Mesenchymal stem cell (in vitro differentiated cells and primary cell): ENCODE measurements around the gene ACTMAP.

Experiments used
- DNase-seq: peaks from one replicate; pipeline ENCODE4 v3.0.0-alpha.2; 2013
- H2AFZ ChIP-seq: one replicate; pipeline ENCODE4 v1.6.1; 2013; ENCODE audit warnings: low read depth, mild to moderate bottlenecking, control low read depth, inconsistent platforms, low read length, moderate library complexity
- H2AK5ac ChIP-seq: 2 replicates; pipeline ENCODE4 v1.6.1; 2013; ENCODE audit warnings: low read length, moderate library complexity, mild to moderate bottlenecking, inconsistent platforms; ENCODE audit not compliant: severe bottlenecking
- H2BK120ac ChIP-seq: one replicate; pipeline ENCODE4 v1.6.1; 2013; ENCODE audit warnings: low read depth, mild to moderate bottlenecking, inconsistent platforms, low read length, moderate library complexity
- H2BK12ac ChIP-seq, 2 experiments: one replicate each; pipeline ENCODE4 v1.6.1; 2013; ENCODE audit warnings: inconsistent platforms in 2 of 2, low read length in 2 of 2, mild to moderate bottlenecking in 2 of 2, moderate library complexity in 2 of 2, control low read depth in 1 of 2
- H2BK15ac ChIP-seq: one replicate; pipeline ENCODE4 v1.6.1; 2013; ENCODE audit warnings: mild to moderate bottlenecking, low read depth, inconsistent platforms; ENCODE audit not compliant: poor library complexity, severe bottlenecking
- H2BK5ac ChIP-seq: 2 replicates; pipeline ENCODE4 v1.6.1; 2013; ENCODE audit warnings: low read depth, mild to moderate bottlenecking, low read length, control low read depth, inconsistent platforms; ENCODE audit not compliant: poor library complexity, severe bottlenecking
- H3K14ac ChIP-seq, 2 experiments: one replicate each; pipeline ENCODE4 v1.6.1; 2013; ENCODE audit warnings: inconsistent platforms in 2 of 2, low read length in 2 of 2, control low read depth in 1 of 2, mild to moderate bottlenecking in 1 of 2, moderate library complexity in 1 of 2
- H3K18ac ChIP-seq, 2 experiments: one replicate each; pipeline ENCODE4 v1.6.1; 2013; ENCODE audit warnings: inconsistent platforms in 2 of 2, low read length in 2 of 2, control low read depth in 1 of 2, low read depth in 1 of 2, mild to moderate bottlenecking in 1 of 2
- H3K23ac ChIP-seq, 2 experiments: one replicate each; pipeline ENCODE4 v1.6.1; 2013; ENCODE audit warnings: inconsistent platforms in 2 of 2, low read length in 2 of 2, mild to moderate bottlenecking in 2 of 2, moderate library complexity in 2 of 2, control low read depth in 1 of 2
- H3K27ac ChIP-seq: 2 replicates; pipeline ENCODE4 v1.5.1; 2013; ENCODE audit warnings: mild to moderate bottlenecking, moderate library complexity, low read length, control low read depth, inconsistent platforms; ENCODE audit not compliant: poor library complexity, severe bottlenecking
- H3K27me3 ChIP-seq, 2 experiments: 2 replicates each; pipeline versions ENCODE4 v1.6.1 to v1.7.0; 2013; ENCODE audit warnings: low read length in 2 of 2, mild to moderate bottlenecking in 2 of 2, moderate library complexity in 2 of 2, control low read depth in 1 of 2, inconsistent platforms in 1 of 2; ENCODE audit not compliant: control insufficient read depth in 1 of 2, insufficient read depth in 1 of 2
- H3K36me3 ChIP-seq, 2 experiments: 2 replicates each; pipeline versions ENCODE4 v1.6.1 to v1.7.0; 2013; ENCODE audit warnings: low read length in 2 of 2, control low read depth in 1 of 2, inconsistent platforms in 1 of 2, low read depth in 1 of 2, mild to moderate bottlenecking in 1 of 2; ENCODE audit not compliant: insufficient read depth in 2 of 2, control insufficient read depth in 1 of 2
- H3K4ac ChIP-seq, 2 experiments: one replicate each; pipeline ENCODE4 v1.6.1; 2013; ENCODE audit warnings: inconsistent platforms in 2 of 2, low read length in 2 of 2, mild to moderate bottlenecking in 2 of 2, moderate library complexity in 2 of 2, control low read depth in 1 of 2, low read depth in 1 of 2
- H3K4me1 ChIP-seq: 2 replicates; pipeline ENCODE4 v1.6.1; 2013; ENCODE audit warnings: low read depth, low read length, control low read depth; ENCODE audit not compliant: control insufficient read depth, insufficient read depth
- H3K4me2 ChIP-seq: 2 replicates; pipeline ENCODE4 v1.6.1; 2013; ENCODE audit warnings: low read length, mild to moderate bottlenecking, inconsistent platforms; ENCODE audit not compliant: poor library complexity, severe bottlenecking
- H3K4me3 ChIP-seq, 2 experiments: 2 replicates each; pipeline versions ENCODE4 v1.5.1 to v1.7.0; 2013; ENCODE audit warnings: low read length in 2 of 2, mild to moderate bottlenecking in 2 of 2, control low read depth in 1 of 2, low read depth in 1 of 2; ENCODE audit not compliant: insufficient read depth in 1 of 2
- H3K79me1 ChIP-seq: replicated peaks from 2 replicates; pipeline ENCODE4 v1.6.1; 2013; ENCODE audit warnings: mild to moderate bottlenecking, control low read depth, low read length, inconsistent platforms; ENCODE audit not compliant: poor library complexity, severe bottlenecking
- H3K9ac ChIP-seq: 2 replicates; pipeline ENCODE4 v1.7.0; 2013; ENCODE audit warnings: mild to moderate bottlenecking, low read length, moderate library complexity
- H3K9me3 ChIP-seq: 2 replicates; pipeline ENCODE4 v1.7.0; 2013; ENCODE audit warnings: mild to moderate bottlenecking, low read length; ENCODE audit not compliant: control insufficient read depth
- H4K8ac ChIP-seq: one replicate; pipeline ENCODE4 v1.6.1; 2013; ENCODE audit warnings: inconsistent platforms, mild to moderate bottlenecking, low read length, moderate library complexity
- H4K91ac ChIP-seq: one replicate; pipeline ENCODE4 v1.6.1; 2013; ENCODE audit warnings: mild to moderate bottlenecking, low read length, inconsistent platforms
- WGBS: methylation state at CpG from one replicate; pipeline ENCODE4 v1.1.7; 2013; ENCODE audit warnings: mixed read lengths; 5-methylcytosine and 5-hydroxymethylcytosine counted together

ACTMAP gene

DNA sequence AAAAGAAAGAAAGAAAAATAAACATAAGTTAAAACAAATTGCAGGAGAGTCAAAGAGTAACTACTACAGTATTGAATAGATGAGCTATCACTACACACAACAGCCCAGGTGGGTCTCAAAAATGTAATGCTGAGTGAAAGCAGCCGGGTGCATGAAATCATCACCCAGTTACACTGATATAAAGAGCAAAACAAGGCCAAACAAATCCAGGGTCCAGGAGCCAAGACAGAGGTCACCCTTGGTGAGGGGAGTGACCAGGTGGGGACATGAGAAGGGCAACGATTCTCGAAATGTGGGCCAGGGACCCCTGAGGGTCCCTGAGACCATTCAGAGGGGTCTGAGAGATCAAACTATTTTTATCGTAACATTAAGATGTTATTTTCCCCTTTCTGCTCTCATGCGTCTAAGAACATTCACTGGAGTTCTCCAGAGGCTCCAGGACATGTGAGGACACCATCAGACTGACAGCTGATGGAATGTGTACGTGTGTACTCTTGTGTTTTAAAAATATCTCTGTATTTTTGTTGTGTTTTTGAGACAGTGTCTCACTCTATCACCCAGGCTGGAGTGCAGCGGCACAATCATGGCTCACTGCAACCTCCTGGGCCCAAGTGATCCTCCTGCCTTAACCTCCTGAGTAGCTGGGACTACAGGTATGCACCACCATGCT is 44.2 kb downstream of the ACTMAP start:
- Histone ChIP-seq H4K8ac (no peak overlapping the region), H2AFZ (no peak overlapping the region), H2BK12ac (no peak overlapping the region), H3K79me1 (peaks cover 20% of the 10 kb centered on the region), H2AK5ac (no peak overlapping the region), H3K27ac (no peak overlapping the region), H3K4me3 (no peak overlapping the region), H2BK5ac (no peak overlapping the region), H3K4me1 (peaks cover 1% of the 10 kb centered on the region), H2BK15ac (no peak overlapping the region), H3K36me3 (peaks cover 61 to 75% of the 10 kb centered on the region in 2 experiments), H2BK120ac (no peak overlapping the region), H3K9ac (no peak overlapping the region), H3K27me3 (no peaks in the 10 kb centered on the region), H3K4ac (no peak overlapping the region), H3K18ac (no peak overlapping the region), H4K91ac (no peak overlapping the region), H3K4me2 (no peak overlapping the region), H3K9me3 (no peaks in the 10 kb centered on the region), H3K23ac (no peak overlapping the region), H3K14ac (no peak overlapping the region)
- no peak for DNase-seq
- 84% methylated on average over 5 of the region's 7 CpGs for WGBS

GRCh38 chr19:40705362-40705651 is 45.0 kb downstream of the ACTMAP start:
- no peaks in the 10 kb centered on the region for H3K9me3 ChIP-seq
- H3K18ac ChIP-seq: no peak overlapping the region

DNA sequence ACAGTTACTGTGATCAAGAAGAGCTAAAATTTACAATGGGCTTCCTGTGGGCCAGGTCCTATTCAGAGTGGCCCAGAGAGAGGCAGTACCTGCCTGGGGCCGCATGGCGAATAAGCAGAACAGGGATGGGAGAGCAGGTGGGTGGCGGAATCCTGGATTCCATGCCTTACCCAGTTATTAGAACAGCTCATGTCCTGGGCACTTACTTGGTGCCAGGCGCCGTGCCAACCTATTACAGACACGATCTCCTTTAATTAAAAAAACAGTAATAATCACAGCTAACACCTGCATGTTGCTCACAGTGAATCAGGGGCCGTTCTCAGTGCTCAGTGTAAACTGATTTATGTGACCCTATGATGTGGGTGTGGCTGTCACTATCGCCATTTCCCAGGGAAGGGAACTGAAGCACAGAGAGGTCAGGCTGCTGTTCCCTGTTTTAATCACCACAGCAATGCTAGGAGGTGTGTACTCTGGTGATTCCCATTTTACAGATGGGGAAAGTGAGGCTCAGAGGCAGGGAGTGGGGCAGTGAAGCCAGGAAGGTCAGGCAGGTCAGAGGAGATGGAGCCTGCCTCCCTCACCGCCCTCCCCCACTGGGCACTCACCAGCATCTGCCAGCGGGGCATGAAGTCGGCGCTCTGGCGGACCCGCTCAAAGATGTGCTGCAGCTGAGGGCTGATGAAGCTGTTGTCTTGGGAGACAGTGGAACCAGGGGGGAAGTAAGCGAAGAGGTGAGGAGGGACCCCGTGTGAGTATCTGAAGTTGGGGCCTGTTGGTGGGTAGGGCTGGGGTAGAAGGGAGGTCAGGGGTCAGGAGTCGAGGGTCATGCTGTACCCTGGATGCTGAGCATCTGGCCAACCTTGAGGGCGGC is 45.6 kb downstream of the ACTMAP start:
- Histone ChIP-seq H3K4me1 (peaks cover 7% of the 10 kb centered on the region), H3K9me3 (no peaks in the 10 kb centered on the region), H3K27me3 (no peaks in the 10 kb centered on the region), H2AFZ (no peak overlapping the region), H3K79me1 (peaks cover 15% of the 10 kb centered on the region), H4K91ac (no peak overlapping the region), H2BK12ac (no peak overlapping the region), H2BK120ac (no peak overlapping the region), H2AK5ac (no peak overlapping the region), H3K27ac (no peak overlapping the region), H3K4me2 (no peak overlapping the region), H4K8ac (no peak overlapping the region), H3K4ac (no peak overlapping the region), H2BK15ac (no peak overlapping the region), H2BK5ac (no peak overlapping the region), H3K9ac (no peak overlapping the region), H3K18ac (no peak overlapping the region), H3K4me3 (no peak overlapping the region), H3K14ac (no peak overlapping the region), H3K36me3 (peaks cover 65 to 79% of the 10 kb centered on the region in 2 experiments), H3K23ac (no peak overlapping the region)
- 98% methylated on average over 17 of the region's 18 CpGs for WGBS
- DNase-seq: no peak

More at GRCh38 chr19:40705362-40705651, 45.0 kb downstream of the ACTMAP start:
- Histone ChIP-seq H2BK15ac (no peak overlapping the region), H3K4me3 (no peak overlapping the region), H3K4ac (no peak overlapping the region), H3K79me1 (peaks cover 18% of the 10 kb centered on the region), H3K27me3 (no peaks in the 10 kb centered on the region), H2AFZ (no peak overlapping the region), H2BK12ac (no peak overlapping the region), H4K8ac (no peak overlapping the region), H3K36me3 (peaks cover 64 to 77% of the 10 kb centered on the region in 2 experiments), H3K27ac (no peak overlapping the region), H3K14ac (no peak overlapping the region), H3K23ac (no peak overlapping the region), H2BK5ac (no peak overlapping the region), H3K4me1 (peaks cover 3% of the 10 kb centered on the region), H3K9ac (no peak overlapping the region), H3K4me2 (no peak overlapping the region), H4K91ac (no peak overlapping the region), H2AK5ac (no peak overlapping the region), H2BK120ac (no peak overlapping the region)
- 97% methylated on average over 9 of the region's 9 CpGs for WGBS
- DNase-seq: no peak

DNA sequence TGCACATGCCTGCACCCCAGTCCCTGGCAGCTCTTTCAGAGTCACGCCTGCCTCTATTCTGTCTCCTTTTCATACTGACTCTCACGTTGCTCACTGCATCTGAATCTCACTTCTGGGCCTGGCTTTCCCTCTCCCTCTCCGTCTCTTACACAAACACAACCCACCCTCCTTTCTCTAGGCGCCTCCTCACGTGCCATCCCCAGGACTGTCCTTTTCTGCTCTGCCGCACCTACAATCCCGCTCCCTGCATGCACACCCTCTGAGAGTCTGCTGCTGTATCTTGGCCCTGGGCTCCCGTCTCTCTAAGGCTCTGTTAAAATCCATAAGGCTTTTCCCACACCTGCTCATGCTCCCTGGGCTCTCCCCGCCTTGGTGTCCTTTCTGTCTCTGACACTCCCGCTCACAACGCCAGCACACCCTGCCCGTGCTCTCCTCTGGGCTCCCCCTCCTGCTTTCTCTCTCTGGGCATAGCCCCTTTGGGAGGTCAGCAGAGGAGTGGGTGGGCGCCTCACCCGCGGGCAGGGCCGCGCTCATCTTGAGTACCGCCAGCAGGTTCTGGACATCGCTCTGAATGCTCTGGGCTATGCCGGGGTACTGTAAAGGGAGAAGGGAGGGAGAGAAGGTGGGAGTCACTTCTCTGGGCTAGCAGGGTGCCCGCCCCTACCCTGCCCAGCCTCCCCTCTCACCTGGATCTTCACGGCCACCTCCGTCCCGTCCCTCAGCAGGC is 47.1 kb downstream of the ACTMAP start:
- Histone ChIP-seq H4K8ac (peak overlapping the region; percentile 72), H3K4me3 (no peak overlapping the region), H3K14ac (no peak overlapping the region), H3K4me1 (peaks cover 7% of the 10 kb centered on the region), H3K4ac (no peak overlapping the region), H3K36me3 (peaks cover 69 to 76% of the 10 kb centered on the region in 2 experiments), H2BK12ac (no peak overlapping the region), H3K27me3 (no peaks in the 10 kb centered on the region), H4K91ac (no peak overlapping the region), H2AFZ (no peak overlapping the region), H2BK5ac (no peak overlapping the region), H2BK15ac (no peak overlapping the region), H3K18ac (no peak overlapping the region), H3K9ac (no peak overlapping the region), H3K79me1 (peaks cover 15% of the 10 kb centered on the region), H3K23ac (no peak overlapping the region), H3K9me3 (no peaks in the 10 kb centered on the region), H2AK5ac (no peak overlapping the region), H3K27ac (no peak overlapping the region), H3K4me2 (no peak overlapping the region), H2BK120ac (no peak overlapping the region)
- no peak for DNase-seq
- WGBS: 92% methylated on average over 18 of the region's 24 CpGs
